Left colon (tissue), 2 donors: ENCODE data around the gene MMADHC. TPM values are rescaled to one million over a fixed set of nuclear protein-coding genes. Genes with fewer than 3 reads are reported as not detected.
"Not testable (repeated sequence)": the region's sequence is repeated elsewhere in the genome, so short reads cannot be mapped to it uniquely, and the experiment has no call there.

ENCODE experiments used
- ATAC-seq: fragments of 200-7000 bp; cut with Tn5 transposase; one replicate; pipeline ENCODE4 v1.9.1; 2020; ENCODE audit warnings: mild to moderate bottlenecking, moderate library complexity
- DNase-seq, 2 donors: peaks; one replicate each; pipeline ENCODE4 v3.0.0-alpha.2; 2020
- intact Hi-C, 2 donors: fragments of 100-400 bp; cut with DNase I in 1 of 2; cut with micrococcal nuclease in 1 of 2; formaldehyde crosslinking; loops; one replicate each; pipeline versions ENCODE4 v1.11.2 to v1.14.0; 2022; cut with DNase I, micrococcal nuclease
- total RNA-seq, 2 donors: library from RNA; stranded (reverse); fragmentation: NEBNext Ultra II Directional; extraction: Animal tissue kit (Norgen Biotek cat#: 25700); gene quantifications; one replicate each; pipeline ENCODE4 v1.2.1, GENCODE V29; 2021
- donor health status: DM: no; HTN: no; CAD: no.
- donor health status: DM: yes; HTN: yes; CAD: no.

Gene MMADHC
- total RNA-seq, 2 donors from 2014 or later, result 76.7 to 100 TPM

GRCh38 chr2:149597050-149597667 is 9.6 kb upstream of the MMADHC start:
- intact Hi-C loops, result loop anchor here in 1 of 2 donors (5.0 kb wide), 3 partner anchors 895 to 1640 kb away; no protein-coding TSS in a partner anchor
- ATAC-seq, result peak; percentile 7

DNA sequence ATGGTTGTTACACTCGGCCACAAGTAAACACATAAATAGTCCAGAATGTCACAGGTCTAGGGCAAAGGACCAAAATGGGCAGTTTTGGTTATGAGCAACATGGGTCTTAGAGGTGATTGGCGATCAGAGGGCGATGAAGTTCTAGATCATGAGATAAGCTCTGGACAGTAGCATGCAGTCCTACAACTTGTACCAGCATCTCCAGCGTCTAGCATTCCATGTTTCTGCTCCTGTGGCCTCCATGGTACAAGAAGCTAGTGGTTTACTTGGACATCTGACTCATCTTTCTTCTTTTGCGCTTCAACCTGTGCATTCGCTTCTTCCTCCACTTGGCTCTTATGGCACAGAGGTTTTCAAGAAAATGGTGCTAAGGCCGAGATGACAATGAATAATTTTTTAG is 8.9 kb upstream of the MMADHC start:
- ATAC-seq (no peak), DNase-seq (no peak)
- intact Hi-C loops, result loop anchor here in 1 of 2 donors (5.0 kb wide), 3 partner anchors 896 to 1641 kb away; no protein-coding TSS in a partner anchor

More at GRCh38 chr2:149597050-149597667, 9.6 kb upstream of the MMADHC start:
- no peak for DNase-seq

DNA sequence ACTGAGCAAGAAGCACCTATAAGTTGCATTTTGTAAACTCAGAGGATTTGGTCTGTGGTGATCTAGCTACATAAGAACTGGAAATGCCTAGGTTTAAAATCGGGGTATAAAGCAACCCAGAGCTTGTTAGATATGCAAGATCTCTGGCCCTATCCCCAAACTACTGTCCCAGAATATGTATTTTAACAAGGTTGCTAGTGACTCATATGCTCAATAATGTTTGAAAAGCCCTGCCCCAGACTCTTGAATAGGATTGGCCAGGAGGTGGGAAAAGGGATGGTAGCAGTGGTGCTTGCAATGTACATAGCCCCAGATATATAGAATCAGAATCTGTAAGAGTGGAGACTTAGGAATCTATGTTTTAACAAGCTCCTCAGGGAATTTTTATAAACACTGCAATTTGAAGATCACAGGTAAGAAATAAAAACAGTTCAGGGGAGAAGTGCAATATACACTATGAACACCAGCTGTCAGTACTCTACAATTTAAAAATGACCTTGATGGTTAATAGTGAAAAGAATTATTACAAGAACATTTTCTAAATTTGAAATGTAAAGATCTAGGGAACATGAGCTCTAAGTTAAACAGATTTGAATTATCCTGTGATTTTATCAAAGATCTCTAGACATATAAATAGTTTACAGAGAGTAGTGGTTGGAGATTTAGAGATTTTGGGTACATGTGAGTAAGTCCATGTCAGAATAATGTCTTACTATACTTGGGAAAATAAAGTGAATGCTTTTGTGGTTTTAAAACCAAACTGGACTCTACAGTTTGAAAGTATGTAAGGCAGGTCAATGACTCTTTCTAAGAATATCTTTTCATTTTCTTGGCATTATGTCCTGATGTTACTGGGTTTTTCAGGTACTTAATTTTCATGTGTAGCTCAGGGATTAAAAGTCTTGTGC is 7.7 kb upstream of the MMADHC start:
- DNase-seq (no peak), ATAC-seq (no peak)
- intact Hi-C loops, result loop anchor here in 1 of 2 donors (5.0 kb wide), 3 partner anchors 897 to 1642 kb away; no protein-coding TSS in a partner anchor

GRCh38 chr2:149594411-149594810 is 6.8 kb upstream of the MMADHC start:
- intact Hi-C loops, result no loop called here
- DNase-seq (no peak), ATAC-seq (no peak)

GRCh38 chr2:149587950-149588487 is 444 bp upstream of the MMADHC start:
- intact Hi-C loops, result no loop called here

GRCh38 chr2:149586898-149587219 is 716 bp downstream of the MMADHC start:
- intact Hi-C loops, result no loop called here
- no peak for ATAC-seq
- DNase-seq, result no peak

More at GRCh38 chr2:149587950-149588487, 444 bp upstream of the MMADHC start:
- ATAC-seq (no peak), DNase-seq (no peak)

GRCh38 chr2:149586063-149586462 is 1.5 kb downstream of the MMADHC start:
- DNase-seq, result no peak
- intact Hi-C loops, result no loop called here

DNA sequence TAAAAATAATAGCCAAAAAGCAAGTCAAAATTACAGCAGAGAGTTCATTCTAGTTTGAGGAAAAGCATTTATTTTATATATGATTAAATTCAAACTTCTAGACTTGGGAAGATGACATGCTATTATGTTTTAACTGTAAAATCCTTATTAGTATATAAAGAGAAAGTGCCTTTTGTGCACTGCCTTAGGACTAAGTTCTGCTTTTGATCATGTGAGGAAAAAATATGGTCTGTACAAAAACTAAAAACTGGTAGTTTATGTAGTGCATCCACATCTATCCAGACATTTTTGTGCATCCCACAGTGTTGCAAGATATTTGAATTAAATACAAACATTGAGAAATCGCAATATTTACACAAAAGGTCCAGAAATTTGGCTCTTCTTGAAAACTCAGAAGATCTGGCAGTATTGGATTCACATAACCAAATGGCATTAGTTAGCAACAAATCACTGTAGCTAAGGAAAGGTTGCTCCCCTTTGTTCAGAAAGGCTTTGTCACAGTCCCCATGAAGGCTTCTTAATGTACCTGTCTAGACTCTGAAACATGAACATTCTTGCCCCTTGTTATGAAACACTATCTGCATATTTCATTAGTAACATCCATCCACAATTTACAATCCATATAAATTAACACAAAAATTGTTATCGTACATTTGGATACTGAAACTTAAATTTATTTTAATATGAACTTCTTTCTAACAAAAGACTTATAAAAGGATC is 2.2 kb downstream of the MMADHC start:
- intact Hi-C loops, result no loop called here
- no peak for DNase-seq
- ATAC-seq, result no peak

More at GRCh38 chr2:149586063-149586462, 1.5 kb downstream of the MMADHC start:
- no peak for ATAC-seq

- DNase-seq (no peak), ATAC-seq (no peak)
- intact Hi-C loops, result no loop called here
These were observed 7.3 kb downstream of the MMADHC start for GRCh38 chr2:149579972-149580882.

DNA sequence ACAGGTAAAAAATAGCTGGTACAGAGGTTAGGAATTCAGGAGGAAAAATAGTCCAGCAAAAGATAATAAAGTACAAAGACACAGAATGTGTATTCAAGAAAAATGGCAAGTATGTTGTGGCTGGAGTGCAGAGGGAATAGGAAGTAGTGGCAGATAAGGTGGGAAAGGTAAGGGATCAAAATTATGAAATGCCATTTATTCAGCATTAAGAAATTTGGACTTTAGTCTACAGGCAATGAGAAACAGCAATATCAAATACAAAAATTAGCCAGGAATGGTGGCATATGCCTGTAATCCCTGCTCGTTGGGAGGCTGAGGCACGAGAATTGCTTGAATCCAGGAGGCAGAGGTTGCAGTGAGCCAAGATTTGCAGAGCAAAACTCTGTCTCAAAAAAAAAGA is 10.3 kb downstream of the MMADHC start:
- ATAC-seq, result no peak
- intact Hi-C loops, result no loop called here
- DNase-seq, result no peak

DNA sequence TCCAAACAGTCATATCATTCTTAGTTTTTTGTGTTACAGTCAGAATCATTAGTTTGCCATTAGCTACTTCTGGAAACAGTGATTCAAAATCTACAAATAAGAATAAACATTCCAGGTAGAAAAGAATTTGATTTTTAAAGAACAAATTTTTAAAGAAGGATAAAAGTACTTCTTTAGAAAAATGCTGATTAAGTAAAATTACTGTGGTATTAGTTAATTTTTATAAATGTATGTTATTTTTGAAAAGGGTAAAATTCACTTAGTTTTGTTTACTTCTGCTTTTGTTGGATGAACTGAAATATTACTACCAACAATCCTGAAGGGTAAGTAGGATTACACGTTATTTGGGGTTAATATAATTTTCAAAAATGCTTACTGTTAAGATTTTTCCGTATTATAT is 11.8 kb downstream of the MMADHC start:
- intact Hi-C loops, result no loop called here
- ATAC-seq (no peak), DNase-seq (no peak)

- ATAC-seq (no peak), DNase-seq (no peak)
- intact Hi-C loops, result no loop called here
These were observed 12.3 kb downstream of the MMADHC start for GRCh38 chr2:149575277-149575676.

DNA sequence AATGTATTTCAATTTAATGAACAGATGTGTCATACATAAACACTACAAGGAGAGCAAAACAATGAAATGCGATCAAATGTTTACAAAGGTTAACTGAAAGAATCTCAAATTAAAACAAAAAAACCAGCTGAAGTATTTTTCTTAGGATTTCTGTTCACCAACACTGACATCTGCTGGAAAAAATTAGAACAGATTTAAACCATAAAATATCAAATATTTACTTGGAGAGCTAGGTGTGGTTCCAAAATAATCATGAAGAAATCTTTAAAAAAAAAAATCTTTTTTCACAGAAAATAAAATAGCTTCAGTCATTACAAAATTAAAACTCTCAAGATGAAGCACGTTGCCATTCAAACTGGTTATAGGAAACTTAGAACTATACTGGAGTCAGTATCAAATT is 13.8 kb downstream of the MMADHC start:
- ATAC-seq, result no peak
- DNase-seq, result no peak

GRCh38 chr2:149572102-149572953 is 15.2 kb downstream of the MMADHC start:
- DNase-seq (no peak), ATAC-seq (peak; percentile 95)
- intact Hi-C loops, result no loop called here

More for the DNA sequence above, 13.8 kb downstream of the MMADHC start:
- intact Hi-C loops, result no loop called here

DNA sequence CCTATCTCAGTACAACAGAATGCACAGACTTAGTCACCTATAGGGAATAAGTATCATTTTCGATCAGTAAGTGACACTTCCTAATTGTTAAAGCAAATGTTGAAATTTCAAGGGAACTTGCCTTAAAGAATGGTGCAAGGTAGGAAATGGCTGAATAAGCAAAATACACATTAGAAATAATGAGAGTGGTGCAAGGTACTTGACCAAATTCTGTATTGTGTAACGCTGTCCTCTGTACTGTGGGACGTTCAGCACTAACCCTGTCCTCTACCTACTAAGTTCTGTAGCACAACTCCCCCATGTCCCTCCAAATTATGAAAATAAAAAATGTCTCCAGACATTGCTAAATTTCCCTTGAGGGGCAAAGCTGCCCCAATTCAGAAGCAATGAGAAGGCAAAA is 19.4 kb downstream of the MMADHC start:
- DNase-seq (no peak), ATAC-seq (no peak)
- intact Hi-C loops, result no loop called here

GRCh38 chr2:149566652-149567051 is 20.9 kb downstream of the MMADHC start:
- DNase-seq (no peak), ATAC-seq (no peak)
- intact Hi-C loops, result no loop called here

DNA sequence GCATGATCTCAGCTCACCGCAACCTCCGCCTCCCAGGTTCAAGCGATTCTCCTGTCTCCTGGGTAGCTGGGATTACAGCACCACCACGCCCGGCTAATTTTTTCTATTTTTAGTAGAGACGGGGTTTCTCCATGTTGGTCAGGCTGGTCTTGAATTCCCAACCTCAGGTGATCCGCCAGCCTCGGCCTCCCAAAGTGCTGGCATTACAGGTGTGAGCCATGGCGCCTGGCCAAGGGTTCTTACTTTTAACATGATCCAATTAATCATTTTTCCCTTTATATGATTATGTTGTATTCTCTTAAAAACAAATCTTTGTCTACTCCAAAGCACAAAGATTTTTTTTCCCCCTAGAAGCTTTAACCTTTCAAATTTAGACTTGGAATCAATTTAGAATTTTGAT is 21.9 kb downstream of the MMADHC start:
- DNase-seq, ATAC-seq, intact Hi-C loops: not testable (repeated sequence)
